Bronchial epithelial cell (primary cell): ENCODE measurements around the gene WNK2. TPM values are rescaled to one million over a fixed set of nuclear protein-coding genes. Genes with fewer than 3 reads are reported as not detected.

Source experiments
- DNase-seq: peaks from one replicate; pipeline ENCODE4 v3.0.0-alpha.2; 2010; ENCODE audit warnings: low read depth
- FAIRE-seq: peaks from 2 replicates; lab custom pipeline; 2011; peaks lifted over from hg19 to GRCh38; lab: Jason Lieb, UNC
- H3K27me3 ChIP-seq: 2 replicates; pipeline ENCODE4 v1.5.1; 2011; ENCODE audit warnings: low read length; ENCODE audit not compliant: control insufficient read depth, insufficient read depth
- H3K36me3 ChIP-seq: 2 replicates; pipeline ENCODE4 v1.5.1; 2011; ENCODE audit warnings: low read length; ENCODE audit not compliant: control insufficient read depth, insufficient read depth
- H3K4me3 ChIP-seq: 2 replicates; pipeline ENCODE4 v1.5.1; 2011; ENCODE audit warnings: mild to moderate bottlenecking, low read depth, low read length, control low read depth
- total RNA-seq: library from RNA; depleted of rRNA; stranded (reverse); fragments of >200 nt; gene quantifications from 2 replicates; pipeline ENCODE4 v1.2.1, GENCODE V29; 2014
- TF ChIP-seq, protein P1 (sequence below): IDR thresholded peaks from 2 replicates; pipeline ENCODE4 v1.5.1; 2011; ENCODE audit warnings: mild to moderate bottlenecking, moderate library complexity, low read length, control low read depth, inconsistent platforms; ENCODE audit not compliant: insufficient read depth, severe bottlenecking

WNK2 gene
- total RNA-seq, 1 donor from 2014 or later, result under 0.01 TPM

DNA sequence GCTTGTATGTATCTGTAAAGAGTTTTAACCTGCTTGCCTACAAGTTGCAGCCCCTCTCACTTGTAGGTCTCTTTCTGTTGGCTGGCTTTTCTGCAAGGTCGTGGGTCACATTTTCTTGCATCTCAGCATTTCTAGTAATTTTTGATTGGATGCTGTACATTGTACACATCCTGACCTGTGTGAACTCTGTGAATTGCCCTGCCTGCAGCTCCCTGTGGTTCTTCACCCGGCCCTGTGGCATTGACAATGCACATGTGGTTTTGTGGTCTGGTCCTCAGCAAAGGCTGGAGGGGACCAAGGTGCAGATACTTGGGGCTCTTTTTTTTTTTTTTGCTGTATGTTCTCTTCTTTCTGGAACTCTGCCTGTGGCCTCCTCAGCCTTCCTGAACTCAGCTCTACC is 53.6 kb downstream of the WNK2 start:
- TF ChIP-seq, protein P1, sequence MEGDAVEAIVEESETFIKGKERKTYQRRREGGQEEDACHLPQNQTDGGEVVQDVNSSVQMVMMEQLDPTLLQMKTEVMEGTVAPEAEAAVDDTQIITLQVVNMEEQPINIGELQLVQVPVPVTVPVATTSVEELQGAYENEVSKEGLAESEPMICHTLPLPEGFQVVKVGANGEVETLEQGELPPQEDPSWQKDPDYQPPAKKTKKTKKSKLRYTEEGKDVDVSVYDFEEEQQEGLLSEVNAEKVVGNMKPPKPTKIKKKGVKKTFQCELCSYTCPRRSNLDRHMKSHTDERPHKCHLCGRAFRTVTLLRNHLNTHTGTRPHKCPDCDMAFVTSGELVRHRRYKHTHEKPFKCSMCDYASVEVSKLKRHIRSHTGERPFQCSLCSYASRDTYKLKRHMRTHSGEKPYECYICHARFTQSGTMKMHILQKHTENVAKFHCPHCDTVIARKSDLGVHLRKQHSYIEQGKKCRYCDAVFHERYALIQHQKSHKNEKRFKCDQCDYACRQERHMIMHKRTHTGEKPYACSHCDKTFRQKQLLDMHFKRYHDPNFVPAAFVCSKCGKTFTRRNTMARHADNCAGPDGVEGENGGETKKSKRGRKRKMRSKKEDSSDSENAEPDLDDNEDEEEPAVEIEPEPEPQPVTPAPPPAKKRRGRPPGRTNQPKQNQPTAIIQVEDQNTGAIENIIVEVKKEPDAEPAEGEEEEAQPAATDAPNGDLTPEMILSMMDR, result no peak
- H3K27me3 ChIP-seq, result peaks cover 15% of the 10 kb centered on the region
- FAIRE-seq (no peak), DNase-seq (no peak)
- H3K36me3 ChIP-seq, result no peaks in the 10 kb centered on the region
- no peak overlapping the region for H3K4me3 ChIP-seq

DNA sequence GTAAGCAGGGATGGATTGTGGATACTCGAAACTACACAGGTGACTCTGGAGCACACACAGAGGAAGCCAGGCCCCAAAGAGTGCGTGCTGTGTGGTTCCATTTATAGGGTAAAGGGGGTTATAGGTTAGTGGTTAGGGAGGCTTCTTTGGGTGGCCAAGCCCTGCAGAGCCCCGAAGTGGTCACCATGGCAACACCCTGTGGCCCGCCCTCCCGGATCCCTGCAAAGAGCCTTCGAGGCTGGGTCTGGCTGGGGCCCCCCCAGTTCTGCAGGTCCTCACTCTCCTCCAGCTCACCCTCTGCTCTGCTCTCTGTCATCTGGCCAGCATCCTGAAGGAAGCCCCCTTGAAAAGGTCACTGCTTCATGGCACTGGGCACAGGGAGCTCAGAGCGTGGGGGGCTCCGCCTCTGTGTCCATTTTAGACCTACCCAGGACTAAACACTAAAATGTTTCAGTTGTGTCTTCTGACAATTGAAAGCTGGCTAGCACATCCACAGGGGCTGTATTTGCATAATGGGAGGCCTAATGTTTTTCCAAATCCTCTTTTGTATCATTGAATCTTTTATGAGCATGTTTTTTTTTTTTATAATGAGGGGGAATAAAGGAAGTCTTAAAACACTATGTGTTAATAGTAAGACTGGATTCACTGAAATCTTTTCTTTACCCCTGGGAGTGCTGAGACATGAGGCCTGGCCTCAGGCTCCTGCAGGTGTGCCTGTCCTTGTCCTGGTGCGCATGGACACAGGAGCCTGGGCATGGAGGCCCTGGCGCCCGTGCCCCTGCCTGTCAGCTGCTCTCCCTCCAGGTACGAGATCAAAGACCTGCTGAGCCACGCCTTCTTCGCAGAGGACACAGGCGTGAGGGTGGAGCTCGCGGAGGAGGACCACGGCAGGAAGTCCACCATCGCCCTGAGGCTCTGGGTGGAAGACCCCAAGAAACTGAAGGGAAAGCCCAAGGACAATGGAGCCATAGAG is 55.3 kb downstream of the WNK2 start:
- TF ChIP-seq, protein P1, result no peak
- Histone ChIP-seq H3K4me3 (no peak overlapping the region), H3K27me3 (peaks cover 11% of the 10 kb centered on the region), H3K36me3 (no peaks in the 10 kb centered on the region)
- FAIRE-seq (no peak), DNase-seq (no peak)

GRCh38 chr9:93240891-93241334 is 57.0 kb downstream of the WNK2 start:
- DNase-seq (no peak), FAIRE-seq (peak; percentile 97)
- no peak overlapping the region for H3K4me3 ChIP-seq
- TF ChIP-seq, protein P1, result no peak
- H3K36me3 ChIP-seq, result no peaks in the 10 kb centered on the region
- peaks cover 7% of the 10 kb centered on the region for H3K27me3 ChIP-seq

DNA sequence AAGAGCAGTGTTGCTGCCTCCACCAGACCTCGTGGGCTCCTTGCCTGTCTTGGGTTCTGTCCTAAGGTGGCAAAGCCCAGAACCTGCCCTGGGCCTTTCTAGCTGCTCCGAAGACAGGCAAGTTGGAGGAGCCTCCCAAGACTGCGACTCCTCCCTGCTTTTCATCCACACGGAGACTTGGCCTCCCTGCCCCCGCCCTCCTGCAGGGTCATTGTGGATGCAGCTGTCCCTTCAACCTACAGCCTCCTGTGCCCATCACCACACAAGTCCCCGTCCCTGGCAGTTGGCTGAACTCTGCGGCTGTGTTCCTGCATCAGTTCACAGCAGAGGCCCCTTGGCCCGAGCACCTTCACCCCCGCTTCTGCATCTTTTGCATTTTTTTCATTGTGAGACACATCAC is 59.2 kb downstream of the WNK2 start:
- DNase-seq (no peak), FAIRE-seq (no peak)
- no peak overlapping the region for H3K4me3 ChIP-seq
- TF ChIP-seq, protein P1, result no peak
- no peaks in the 10 kb centered on the region for H3K36me3 ChIP-seq
- H3K27me3 ChIP-seq, result peaks cover 3% of the 10 kb centered on the region

DNA sequence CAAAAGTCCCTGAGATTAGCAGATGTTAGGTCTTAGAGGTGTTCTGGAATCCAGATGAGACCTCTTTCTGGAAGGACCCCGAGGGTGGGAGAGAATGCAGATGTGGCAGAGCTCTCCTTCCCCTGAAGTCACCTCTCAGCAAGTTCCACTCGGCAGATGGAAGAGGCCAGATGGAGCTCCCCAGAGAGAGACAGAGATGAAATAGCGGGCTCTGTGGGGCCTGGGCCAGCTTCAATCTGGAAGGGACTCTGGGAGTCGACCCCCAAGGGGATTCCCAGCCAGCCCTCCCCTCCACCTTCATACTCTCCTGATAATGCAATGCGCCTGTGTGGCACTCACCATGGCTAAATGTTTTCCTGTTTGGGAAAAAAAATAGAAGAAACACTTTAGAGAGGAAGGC is 60.2 kb downstream of the WNK2 start:
- DNase-seq, result no peak
- Histone ChIP-seq H3K27me3 (no peaks in the 10 kb centered on the region), H3K36me3 (no peaks in the 10 kb centered on the region), H3K4me3 (no peak overlapping the region)
- TF ChIP-seq, protein P1, result no peak
- no peak for FAIRE-seq
